Hematopoietic multipotent progenitor cell treated with erythropoietin and hydrocortisone succinate and interleukin-3 and kit ligand, for 6 days (in vitro differentiated cells): ENCODE results near the gene TIGD1.

Experiments
- DNase-seq: peaks from one replicate; pipeline ENCODE4 v3.0.0-alpha.2; 2015

The TIGD1 gene

DNA sequence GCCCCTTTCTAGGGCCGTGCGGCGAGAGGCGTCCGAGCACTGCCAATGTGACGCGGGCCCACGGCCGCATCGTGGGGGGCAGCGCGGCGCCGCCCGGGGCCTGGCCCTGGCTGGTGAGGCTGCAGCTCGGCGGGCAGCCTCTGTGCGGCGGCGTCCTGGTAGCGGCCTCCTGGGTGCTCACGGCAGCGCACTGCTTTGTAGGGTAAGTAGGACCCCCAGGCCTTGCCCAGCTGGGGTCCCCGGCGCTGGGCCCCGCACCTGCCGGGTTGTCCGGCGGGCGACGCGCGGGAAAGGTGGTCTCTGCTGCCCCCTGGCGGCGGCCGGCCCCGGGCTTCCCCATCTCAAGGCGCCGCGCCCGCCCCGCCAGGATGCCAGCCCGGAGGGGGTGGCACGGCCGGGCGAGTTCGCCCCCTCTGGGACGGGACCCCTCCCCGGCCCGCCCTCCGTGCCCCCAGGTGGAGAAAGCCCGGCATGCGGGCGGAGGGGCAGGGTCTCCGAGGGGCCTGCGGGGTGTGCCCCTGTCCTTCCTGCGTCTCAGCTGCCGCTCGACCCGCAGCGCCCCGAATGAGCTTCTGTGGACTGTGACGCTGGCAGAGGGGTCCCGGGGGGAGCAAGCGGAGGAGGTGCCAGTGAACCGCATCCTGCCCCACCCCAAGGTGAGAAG lies 28.3 kb downstream of the TIGD1 start:
- peak; percentile 67 for DNase-seq

DNA sequence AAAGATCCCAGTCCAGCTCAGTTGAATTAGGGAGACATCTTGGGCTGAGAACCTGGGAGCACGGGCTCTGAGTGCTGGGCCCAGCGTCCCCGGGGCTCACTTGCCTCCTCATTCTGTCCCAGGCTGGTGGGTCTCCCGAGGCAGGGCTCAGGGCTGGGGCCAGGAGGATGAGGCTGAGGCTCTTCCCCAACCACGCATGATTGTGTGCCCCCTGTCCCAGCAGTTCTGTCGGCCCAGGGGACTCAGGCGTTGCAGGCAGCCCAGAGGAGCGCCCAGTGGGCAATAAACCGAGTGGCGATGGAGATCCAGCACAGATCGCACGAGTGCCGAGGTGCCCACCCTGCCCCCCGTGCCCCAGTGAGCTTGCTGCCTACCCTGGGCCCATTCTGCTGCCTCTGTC lies 29.3 kb downstream of the TIGD1 start:
- DNase-seq = no peak

DNA sequence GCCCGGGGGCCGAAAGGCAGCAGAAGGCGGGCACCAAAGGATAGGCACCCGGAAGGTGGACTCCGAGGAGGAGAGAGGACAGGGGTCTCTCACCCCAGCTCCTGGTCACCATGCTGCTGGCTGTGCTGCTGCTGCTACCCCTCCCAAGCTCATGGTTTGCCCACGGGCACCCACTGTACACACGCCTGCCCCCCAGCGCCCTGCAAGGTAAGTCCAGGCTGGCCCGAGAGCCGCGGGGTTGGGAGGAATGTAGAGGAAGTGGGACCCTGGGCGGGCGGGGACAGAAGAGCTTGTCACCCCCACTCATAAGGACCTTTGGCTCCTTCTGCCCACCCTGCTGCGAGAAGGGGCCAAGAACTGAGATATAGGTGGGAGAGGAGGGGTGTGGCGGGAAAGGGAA lies 29.9 kb downstream of the TIGD1 start:
- DNase-seq = no peak

DNA sequence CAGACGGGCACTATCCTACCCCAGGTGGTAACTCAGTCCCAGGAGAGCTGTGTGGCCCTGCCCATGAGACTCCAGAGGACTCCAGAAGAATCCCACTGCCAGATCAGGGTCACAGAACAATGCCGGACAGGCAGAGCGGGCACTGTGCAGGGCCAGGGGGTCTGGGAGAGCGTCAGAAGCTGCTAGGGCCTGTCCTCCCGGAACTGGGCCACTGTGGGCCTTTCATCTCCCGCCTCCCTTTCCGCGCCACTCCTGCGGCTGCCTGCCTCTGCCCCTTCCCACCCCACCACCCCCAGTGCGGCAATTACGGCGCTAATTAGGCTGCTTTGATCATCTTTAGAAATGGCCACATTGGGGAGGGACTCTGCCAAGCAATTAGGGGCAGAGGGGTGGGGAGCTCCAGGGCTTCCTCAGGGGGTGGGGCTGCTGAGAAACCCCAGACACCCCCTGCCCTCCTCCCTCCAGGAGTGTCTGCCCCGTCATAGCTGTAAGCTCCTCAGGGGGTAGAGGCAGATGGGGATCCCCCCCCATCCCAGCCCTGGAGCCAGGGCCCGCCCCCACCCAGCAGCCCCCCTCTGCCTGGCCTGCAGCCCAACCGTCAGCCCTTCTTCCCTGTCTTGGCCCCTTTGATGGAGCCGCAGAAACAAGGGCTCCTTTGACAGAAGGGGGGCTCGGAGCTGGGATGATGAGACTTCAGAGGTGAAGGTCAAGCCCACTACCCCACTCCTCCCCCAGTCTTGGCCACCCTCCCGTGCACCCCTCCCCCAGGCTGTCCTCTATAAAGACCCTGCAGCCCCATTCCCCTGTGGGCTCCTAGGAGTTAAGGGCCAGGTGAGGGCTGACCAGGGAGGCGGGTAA lies 30.5 kb downstream of the TIGD1 start, which contains the start of gene PRSS56:
PRSS56 (plus strand) TSS at position 808 of the 858 bp plus-strand sequence. CDS start 211 bp downstream, outside the sequence.
- DNase-seq = no peak

DNA sequence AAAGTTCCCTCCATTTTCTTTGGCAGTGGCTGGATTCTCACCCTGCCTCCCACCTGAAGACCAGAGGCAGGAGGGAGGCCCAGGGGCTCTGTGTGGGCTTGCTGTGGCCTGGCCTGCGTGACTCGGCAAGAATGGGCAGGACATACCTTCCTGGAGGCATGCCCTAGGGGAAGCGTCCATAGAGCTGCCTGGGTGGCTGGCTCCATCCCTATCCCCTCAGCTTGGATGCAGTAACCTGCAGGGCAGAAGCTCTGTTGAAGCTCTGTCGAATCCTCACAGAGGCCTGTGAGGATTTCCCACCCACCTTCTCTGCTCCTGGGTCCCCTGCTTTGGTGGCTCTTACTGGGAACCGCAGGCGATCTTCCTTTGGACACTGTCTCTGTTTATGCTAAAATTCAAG lies 31.5 kb downstream of the TIGD1 start:
- DNase-seq = no peak

DNA sequence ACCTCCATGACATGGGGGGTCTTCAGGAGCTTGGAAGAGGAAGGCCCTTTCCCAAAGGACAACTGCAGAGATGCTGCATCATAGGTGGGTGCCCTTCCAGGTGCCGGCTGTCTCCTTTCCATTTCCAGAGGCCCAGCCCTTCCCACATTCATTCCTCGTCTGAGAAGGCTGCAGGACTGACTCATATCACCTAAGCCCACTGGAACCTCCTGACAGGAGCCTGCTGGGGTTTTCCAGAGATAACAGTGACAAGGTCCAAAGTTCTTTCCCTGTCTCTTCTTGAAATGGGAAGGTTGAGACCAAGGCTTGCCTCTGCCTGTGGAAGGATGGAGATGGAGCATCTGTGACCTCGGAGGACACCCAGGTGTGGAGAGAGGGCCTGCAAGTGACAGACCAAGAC lies 33.8 kb downstream of the TIGD1 start:
- no peak for DNase-seq

DNA sequence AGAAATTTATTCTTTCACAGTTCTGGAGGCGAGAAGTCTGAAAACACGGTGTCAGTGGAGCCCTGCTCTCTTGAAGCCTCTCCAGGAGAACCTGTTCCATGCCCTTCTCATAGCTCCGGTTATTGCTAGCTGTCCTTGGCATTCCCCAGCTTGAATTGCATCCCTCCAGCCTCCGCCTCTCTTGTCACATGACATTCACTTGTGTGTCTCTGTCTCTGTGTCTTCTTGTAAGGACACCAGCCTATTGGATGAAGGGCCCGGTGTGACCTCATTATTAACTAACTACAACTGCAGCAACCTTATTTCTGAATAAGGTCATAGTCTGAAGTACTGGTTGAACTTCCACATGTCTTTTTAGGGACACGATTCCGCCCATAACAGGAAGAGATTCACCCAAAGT lies 34.7 kb downstream of the TIGD1 start:
- DNase-seq = no peak

DNA sequence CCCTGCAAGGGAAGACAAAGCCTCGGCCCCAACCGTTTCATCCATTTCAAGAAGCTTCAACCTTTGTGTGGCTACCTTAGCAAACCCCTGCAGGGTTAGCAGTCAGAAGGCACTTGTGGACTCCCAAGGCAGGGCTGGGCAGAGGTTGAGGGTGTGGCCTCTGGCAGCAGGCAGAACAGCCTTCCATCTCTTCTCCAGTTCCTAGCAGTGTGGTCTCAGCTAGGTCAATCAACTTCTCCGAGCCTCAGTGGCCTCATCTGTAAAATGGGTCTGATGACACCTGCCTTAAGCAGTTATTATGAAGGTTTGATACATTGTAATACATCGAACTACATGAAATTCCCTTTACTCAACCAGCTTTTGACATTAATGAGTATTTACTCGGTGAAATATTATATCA lies 37.0 kb downstream of the TIGD1 start:
- no peak for DNase-seq

DNA sequence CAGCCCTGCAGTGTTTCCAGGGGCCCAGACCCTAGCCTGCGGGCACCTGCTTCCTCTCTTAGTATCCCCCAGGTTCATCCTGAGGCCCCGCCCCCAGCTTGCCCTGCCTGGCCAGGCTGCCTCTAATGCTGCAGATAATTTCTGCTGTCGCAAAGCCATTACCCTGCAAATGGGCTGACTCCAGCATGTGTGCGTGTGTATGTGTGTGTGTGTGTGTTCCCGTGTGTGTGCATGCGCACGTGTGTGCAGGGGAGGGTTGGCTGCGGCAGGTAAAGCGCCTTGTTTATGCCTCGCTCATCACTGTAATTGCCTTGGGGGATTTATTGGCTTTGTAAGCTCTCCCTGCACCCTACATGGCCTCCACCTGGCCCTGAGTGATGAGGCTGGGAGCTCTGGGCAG lies 37.8 kb downstream of the TIGD1 start:
- DNase-seq = no peak

DNA sequence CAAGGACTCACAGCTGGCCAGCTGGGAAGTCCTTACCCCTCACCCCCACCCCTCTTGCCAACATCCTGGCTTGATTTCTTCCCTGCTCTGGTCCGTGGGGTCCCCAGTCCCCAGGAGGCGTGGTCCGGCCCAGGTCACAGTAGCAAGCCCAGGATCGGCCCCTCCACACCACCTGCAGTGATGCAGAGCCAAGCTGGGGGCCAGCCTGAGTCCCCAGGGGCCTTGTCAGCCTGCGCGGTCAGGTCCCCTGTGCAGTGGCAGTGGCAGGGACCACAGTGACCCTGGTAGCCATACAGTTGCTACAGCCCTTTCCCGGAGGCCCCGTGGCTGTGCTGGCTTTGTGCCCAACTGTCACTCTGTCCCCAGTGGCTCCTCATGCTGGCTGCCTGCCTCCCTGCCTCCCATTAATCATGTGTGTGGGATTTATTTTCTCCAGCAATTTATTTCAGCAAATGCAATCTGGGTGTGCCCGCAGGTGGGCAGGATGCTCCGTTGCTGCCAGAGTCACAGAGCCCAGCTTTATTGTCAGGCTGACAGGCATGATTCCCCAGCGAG lies 38.9 kb downstream of the TIGD1 start:
- DNase-seq = no peak

DNA sequence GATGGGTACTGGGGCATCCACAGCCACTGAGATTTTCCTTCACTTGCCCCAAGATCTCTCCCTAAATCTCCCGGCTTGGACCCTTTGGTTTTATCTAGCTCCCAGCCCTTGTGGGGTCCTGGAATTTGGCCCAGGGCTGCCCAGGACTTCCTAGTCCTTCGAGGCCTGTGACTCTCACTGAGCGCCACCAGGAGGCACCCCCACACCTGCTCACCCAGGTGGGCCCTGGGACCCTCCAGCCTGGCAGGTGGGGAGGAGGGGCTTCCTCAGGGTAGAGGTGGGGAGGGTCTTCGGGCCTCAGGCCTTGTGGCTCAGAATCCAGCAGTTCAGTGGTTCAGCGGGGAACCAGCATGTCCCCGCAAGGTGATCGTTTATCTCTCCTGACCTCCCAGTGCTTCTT lies 42.1 kb downstream of the TIGD1 start:
- DNase-seq = no peak

DNA sequence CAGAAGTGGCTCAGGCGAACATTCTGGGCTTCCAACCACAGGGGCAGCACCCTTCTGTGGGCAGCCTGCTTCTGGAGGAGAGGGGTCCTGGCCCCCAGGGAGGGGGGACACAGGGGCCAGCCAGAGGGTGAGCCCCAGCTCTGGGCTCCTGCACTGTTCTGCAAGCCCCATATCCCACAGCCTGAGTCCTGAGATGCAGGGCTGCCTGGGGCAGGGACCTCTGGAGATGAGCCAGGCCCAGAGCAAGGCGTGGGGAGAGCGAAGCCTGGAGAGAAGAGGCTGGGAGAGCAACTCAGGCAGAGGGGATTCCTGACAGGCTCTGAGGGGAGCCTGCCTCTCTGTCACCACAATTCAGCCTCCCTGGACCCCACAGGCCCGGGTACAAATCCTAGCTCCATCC lies 43.6 kb downstream of the TIGD1 start:
- DNase-seq = no peak

DNA sequence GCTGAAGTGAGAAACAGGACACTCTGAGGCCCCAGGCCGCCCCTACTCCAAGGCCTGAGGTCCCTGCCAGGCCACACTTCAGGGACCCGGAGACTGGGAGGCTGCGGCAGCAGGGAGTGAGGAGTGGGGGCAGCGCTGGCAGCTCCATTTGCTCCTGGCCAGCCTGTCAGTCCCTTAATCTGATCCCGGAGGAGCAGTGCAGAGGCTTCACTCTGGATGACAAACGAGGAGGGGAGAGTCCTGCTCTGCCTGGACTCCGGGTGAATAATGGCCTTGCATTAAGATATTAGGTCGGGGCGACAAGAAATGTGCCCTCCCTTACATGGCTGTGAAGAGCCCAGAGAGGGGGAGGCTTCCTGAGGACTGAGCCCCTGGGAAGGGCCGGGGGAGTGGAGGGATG lies 44.5 kb downstream of the TIGD1 start:
- DNase-seq = no peak

DNA sequence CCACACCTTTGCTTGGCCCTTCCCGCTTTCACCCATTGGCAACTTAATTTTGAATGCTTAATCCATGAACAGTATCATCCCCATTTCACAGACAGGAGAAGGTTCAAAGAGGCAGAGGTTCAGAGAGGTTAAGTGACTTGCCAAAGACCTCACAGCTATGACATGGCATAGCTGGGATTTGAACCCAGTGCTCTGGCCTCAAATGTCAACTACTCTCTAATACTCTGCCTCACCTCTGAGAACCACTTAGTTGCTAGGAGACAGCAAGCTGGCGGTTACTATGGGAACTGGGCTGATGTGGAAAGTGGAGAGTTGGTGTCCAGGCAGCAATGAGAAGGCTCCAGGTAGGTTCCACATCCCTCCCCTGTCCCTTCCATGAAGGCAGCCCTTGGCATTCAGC lies 45.9 kb downstream of the TIGD1 start:
- DNase-seq = no peak

DNA sequence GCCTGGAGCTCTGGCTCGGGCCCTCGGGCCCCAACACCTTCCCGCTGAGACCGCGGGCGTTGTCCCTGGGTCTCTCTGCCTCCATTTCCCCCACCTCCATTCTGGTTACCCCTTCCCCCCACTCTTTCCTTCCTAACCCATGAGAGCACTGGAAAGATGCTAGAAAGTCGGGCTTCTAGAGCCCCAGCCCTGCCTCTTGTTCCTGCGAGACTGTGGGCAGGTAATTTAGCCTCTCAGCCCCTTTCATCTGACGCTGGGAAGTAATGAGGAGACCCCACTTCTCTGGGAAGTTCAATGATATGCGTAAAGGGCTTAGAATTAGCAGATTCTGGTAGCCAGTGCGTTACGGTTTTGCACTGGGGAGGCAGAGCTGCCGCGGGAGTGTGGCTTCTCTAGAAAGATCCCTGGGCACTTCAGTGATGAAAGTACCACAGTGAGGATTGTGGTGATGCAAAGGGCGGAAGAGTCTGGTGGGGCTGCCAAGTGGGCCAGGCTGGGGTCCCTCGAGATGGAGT lies 46.5 kb downstream of the TIGD1 start:
- DNase-seq = no peak

DNA sequence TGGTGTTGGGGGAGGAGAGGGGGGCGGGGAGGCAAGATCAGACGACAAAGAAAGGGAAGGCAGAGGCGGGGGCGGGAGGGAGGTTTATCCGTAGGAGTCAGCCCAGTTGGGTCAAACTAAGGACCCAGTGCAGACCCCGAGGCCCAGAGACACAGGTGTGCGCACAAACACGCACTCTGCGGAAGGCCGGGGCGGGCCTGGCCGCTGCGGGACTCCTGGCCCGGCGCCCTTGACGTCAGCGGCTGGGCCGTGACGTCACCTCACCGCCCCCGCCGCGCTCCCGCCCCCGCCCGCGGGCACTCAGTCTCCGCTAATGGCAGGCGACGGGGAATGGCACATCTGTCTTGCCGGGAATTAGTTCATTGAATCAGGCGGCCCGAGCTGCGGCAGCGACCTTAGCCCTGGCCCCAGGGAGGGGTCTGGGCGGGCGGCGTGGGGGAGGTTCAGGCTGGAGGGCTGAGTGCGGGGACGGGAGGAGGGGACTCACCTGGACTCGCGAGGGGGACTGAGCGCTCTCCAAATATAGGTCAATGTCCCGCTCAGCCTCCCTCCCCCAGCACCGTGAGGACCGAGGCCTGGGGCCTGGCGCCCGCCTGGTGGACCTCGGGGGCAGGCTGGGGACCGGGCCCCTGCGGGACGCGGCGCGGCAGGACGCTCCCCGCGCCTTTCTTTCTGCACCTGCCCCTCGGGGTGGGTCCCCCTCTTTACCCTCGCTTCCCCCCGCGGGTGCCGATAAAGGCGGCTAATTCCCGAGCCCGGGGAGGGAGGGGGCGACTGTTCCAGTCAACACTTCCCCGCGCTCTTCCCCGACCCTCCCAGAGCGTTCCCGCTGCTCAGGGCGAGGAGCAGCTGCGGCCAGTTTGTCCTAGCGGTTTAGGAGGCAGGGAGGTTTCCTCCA lies 47.2 kb downstream of the TIGD1 start:
- DNase-seq = no peak

DNA sequence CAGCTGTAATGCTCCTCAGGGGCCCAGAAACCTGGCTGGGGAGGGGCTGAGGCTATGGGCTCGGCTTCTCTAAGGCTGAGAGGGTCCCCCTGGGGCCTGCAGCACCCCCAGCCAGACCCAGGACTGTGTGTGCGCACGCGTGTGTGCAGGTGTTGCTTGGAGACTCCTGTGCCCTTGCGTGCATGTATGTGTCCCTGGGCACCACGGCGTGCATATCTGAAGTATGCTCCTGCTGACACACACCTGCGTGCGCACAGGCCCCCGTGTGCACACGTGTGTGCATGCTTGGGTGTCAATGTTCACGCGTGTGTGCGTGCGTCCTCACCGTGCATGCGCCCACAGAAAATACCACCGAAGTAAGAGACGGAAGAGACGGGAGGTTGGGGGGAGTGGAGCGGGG lies 47.8 kb downstream of the TIGD1 start:
- no peak for DNase-seq

DNA sequence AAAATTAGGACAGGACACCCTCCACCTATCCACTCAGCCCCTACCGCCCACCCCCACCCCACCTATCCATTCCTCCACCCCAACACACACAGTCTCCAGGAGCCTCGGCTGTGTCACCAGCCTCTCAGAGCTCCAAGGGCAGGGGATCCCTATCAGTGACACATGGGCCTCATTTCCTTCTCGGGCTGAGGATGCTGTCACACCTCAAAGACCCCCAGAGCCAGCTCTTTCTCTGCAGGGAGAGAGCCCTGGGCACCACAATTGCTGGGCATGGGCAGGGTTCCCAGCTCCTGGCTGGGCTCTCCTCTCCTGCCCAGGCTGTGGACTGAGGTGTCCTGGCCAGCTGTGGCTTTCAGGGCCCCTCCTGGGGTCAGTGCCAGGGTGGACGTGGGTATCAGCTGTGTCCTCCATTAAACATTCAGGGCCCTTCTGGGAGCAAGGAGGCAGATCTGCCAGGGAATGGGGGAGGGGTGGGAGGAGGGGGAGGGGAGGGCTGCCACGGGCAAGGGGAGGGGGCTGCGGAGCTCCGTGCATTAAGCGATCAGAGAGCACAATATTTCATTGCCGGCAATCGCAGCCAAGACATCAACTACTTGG lies 48.5 kb downstream of the TIGD1 start:
- DNase-seq = no peak

DNA sequence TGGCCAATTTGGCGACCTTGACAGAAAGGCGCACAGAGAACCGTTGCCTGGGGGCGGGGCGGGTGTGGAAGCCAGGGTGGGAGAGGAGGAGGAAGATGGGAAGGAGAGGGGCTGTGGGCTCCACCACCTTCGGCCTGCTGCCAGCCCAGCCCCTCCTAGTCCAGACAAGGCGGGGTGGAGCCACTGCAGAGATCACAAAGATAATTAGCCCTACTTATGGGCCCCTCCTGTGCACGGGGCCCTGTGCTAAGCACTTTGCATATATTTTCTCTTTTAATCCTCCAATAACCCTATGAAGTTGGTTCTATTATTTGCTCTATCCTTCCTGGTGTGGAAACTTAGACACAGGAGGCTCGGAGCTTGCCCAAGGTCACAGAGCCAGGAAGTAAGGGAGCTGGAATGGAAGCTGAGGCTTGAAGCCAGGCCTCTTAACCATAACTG lies 49.0 kb downstream of the TIGD1 start:
- DNase-seq = no peak

DNA sequence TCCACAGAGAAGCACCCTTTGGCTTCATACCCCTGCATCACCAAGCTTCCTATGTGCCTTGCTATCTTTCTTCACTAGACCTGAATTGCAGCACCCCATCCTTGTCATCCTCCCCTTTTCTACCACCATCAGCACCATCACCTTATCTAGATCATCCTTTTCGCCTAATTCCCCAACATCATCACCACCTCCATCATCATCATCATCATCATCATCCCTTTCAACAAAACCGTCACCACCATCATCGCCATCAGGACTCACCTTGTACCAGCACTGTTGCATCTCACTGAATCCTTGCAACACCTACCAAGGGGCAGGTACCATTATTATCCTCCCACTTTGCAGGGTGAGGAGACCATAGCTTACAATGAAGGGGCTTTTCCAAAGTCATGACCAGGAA lies 51.9 kb downstream of the TIGD1 start:
- DNase-seq = no peak
